Body of pancreas (tissue), 4 donors: ENCODE measurements around the gene USP5.
A peak's percentile ranks its signal among the peaks of the same experiment; 100 is the strongest.

ENCODE experiments used
- CTCF ChIP-seq, 7 experiments: fragments of 450-650 bp in 4 of 7; fragments of 200-600 bp in 3 of 7; sonication (generic) in 3 of 7; IDR thresholded peaks; one replicate each; pipeline ENCODE4 v1.5.1; 2016 to 2019; ENCODE audit warnings: antibody characterized with exemption in 7 of 7
- POLR2A ChIP-seq, 3 donors: fragments of 450-650 bp; IDR thresholded peaks; one replicate each; pipeline ENCODE4 v1.6.1; 2016; ENCODE audit warnings: antibody characterized with exemption in 3 of 3, mild to moderate bottlenecking in 2 of 3

GRCh38 chr12:6914246-6914946, 62.4 kb downstream of the USP5 start, which contains the start of gene ENO2:
- TF ChIP-seq CTCF (IDR thresholded peaks at IDR 0.05) (no peak), POLR2A (IDR thresholded peaks at IDR 0.05) (peak in 2 of 3 donors; percentile 14 to 15)
